GM12864 (cell line): ENCODE measurements around the gene RBP3.

ENCODE experiments used
- DNase-seq: peaks from one replicate; pipeline ENCODE4 v3.0.0-alpha.2; 2011; ENCODE audit warnings: low read depth
- H3K4me3 ChIP-seq: 2 replicates; pipeline ENCODE4 v1.5.1; 2011; ENCODE audit warnings: mild to moderate bottlenecking, low read depth, low read length, control low read depth
- TF ChIP-seq, protein P1 (sequence below): IDR thresholded peaks from 2 replicates; pipeline ENCODE4 v1.5.1; 2011; ENCODE audit warnings: low read depth, mild to moderate bottlenecking, moderate library complexity, low read length, control low read depth, inconsistent platforms; ENCODE audit errors: missing control alignments

RBP3 gene

DNA sequence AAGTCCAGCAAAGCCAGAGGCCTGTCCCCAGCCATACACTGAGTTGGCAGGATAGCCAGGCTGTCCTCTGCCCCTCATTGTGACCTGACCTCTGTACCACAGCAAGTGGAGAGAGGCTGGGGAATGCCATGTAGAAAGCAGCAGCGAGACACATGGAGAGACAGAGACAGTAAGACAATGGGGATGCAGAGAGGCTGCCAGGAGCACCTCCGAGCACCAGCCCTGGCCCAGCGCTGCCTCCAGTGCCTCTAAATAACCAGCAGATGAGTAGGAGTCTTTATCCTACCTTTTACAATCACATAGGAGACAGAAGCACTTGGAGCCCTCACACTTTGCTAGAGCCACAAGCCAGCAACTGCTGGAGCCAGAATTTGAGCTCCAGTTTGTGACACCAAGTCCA lies 17.8 kb upstream of the RBP3 start:
- DNase-seq, result no peak
- H3K4me3 ChIP-seq, result no peak overlapping the region
- TF ChIP-seq, protein P1, sequence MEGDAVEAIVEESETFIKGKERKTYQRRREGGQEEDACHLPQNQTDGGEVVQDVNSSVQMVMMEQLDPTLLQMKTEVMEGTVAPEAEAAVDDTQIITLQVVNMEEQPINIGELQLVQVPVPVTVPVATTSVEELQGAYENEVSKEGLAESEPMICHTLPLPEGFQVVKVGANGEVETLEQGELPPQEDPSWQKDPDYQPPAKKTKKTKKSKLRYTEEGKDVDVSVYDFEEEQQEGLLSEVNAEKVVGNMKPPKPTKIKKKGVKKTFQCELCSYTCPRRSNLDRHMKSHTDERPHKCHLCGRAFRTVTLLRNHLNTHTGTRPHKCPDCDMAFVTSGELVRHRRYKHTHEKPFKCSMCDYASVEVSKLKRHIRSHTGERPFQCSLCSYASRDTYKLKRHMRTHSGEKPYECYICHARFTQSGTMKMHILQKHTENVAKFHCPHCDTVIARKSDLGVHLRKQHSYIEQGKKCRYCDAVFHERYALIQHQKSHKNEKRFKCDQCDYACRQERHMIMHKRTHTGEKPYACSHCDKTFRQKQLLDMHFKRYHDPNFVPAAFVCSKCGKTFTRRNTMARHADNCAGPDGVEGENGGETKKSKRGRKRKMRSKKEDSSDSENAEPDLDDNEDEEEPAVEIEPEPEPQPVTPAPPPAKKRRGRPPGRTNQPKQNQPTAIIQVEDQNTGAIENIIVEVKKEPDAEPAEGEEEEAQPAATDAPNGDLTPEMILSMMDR, result no peak

DNA sequence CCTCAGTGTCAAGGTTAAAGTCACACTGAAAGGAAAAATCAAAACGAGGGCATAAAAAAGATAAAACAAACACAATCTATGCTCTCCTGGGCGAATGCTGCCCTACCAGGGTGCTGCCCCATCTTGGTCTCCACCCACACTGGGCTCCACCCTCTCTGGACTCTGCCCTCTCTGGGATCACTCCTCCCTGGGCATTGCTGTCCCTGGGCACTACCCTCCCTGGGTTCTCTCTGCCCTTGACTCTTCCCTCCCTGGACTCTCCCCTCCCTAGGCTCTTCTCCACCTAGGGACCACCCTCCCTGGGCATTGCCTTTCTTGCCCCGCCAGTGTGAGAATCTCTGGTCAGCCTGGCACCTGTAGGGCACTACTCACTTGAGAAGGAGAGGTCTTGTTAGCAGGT lies 17.4 kb upstream of the RBP3 start:
- TF ChIP-seq, protein P1, result no peak
- DNase-seq, result no peak
- H3K4me3 ChIP-seq, result no peak overlapping the region

DNA sequence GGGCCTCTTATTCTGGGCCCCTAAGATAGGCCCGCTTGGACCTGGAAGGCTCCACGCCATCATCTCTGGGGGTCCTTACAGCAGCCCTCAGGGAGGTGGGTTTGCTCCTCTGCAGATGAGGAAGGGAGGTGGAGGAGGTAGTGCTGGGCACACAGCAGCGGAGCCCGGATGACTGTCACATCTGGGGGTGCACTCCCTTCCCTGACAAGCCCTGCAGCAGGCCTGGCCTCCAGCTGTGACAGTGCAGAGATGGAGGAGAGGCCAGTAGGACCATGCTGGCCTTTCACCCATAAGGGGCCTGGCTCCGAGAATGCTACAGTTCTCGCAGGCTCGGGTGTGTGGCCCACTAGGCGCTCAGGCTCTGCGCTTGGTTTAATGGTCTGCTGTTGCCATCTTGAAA lies 16.7 kb upstream of the RBP3 start:
- TF ChIP-seq, protein P1, result no peak
- no peak overlapping the region for H3K4me3 ChIP-seq
- DNase-seq, result no peak

DNA sequence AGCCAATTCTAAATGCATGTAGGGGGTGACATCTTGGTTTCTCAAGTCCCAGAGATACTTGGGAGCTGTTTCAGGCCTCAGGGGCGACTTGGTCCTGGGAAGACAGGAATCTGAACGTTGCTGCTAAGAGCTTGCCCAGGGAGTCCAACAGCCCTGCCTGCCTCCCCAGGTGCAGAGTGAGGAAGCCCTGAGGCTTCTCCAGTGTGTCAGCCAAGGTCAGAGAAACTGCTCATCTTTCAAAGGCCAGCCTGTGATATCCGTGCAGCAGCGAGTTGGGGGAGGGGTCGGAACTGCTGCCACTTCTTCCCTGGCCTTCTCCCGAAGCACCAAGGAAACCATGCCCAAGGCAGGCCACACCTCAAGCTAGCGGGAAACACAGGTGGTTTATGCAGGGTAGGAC lies 16.2 kb upstream of the RBP3 start:
- TF ChIP-seq, protein P1, result no peak
- no peak overlapping the region for H3K4me3 ChIP-seq
- DNase-seq, result no peak

DNA sequence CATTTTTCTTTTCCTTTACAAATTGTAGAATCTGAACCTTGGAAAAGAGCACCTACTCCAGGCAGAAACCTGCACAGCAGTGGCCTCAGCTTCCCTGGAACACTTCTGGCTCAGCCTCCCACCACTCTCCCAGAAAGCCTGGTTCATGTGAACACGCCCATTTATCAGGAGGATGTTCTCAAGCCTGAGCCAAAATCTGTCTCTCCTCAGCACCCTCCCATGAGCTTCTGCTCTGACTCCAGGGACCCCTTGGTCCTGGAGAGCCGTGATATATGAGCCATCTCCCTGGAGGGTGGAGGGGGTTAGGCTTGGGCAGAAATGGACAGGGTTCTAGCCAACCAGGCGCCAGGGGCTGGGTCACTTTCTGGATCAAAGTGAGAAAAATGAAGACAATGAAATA lies 15.8 kb upstream of the RBP3 start:
- DNase-seq, result no peak
- TF ChIP-seq, protein P1, result no peak
- no peak overlapping the region for H3K4me3 ChIP-seq

DNA sequence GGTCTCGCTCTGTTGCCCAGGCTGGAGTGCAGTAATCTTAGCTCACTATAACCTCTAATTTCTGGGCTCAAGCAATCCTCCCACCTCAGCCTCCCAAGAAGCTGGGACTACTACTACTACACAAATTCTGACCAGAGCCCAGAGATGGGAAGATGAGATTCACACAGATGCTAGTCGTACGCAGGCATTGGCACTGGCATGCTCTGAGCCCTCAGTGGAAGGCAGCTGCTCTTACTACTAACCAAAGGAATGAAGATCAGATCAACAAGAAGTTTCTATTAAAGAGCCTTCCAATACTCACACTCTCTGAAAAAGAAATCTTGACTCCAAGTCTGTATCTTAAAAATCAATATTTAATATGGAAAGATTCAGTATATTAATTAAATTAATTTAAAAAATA lies 15.2 kb upstream of the RBP3 start:
- DNase-seq, result no peak
- TF ChIP-seq, protein P1, result no peak
- H3K4me3 ChIP-seq, result no peak overlapping the region

DNA sequence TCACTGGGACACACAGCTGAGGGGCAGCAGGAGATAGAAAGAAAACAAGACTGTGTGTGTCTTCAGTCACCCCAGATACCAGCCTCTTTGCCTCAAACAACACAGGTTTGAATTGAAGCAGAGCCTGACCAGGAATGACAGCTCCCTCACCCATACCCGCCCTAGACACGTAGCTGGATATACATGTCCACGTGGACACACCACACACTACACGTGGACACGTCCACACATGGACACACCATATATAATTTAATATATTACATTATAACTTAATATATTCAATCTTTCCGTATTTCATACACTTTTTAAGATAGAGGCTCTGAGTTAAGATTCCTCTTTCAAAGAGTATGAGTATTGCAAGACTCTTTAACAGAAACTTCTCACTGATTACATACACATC lies 14.6 kb upstream of the RBP3 start:
- TF ChIP-seq, protein P1, result no peak
- DNase-seq, result no peak
- H3K4me3 ChIP-seq, result no peak overlapping the region
